Sigmoid colon (tissue), 4 donors: ENCODE results near the gene APOLD1.

ENCODE experiments used
- CTCF ChIP-seq, 4 experiments: fragments of 450-650 bp in 3 of 4; fragments of 200-600 bp in 1 of 4; IDR thresholded peaks; one replicate each; pipeline ENCODE4 v1.5.1; 2016 to 2019; ENCODE audit warnings: antibody characterized with exemption in 4 of 4, mild to moderate bottlenecking in 3 of 4, moderate library complexity in 2 of 4
- EP300 ChIP-seq, 4 donors: sonication (generic); formaldehyde crosslinking; IDR thresholded peaks; one replicate each; pipeline ENCODE4 v1.6.1; 2017; ENCODE audit warnings: antibody characterized with exemption in 4 of 4
- POLR2A ChIP-seq, 2 donors: fragments of 450-650 bp; IDR thresholded peaks; one replicate each; pipeline ENCODE4 v1.6.1; 2016; ENCODE audit warnings: antibody characterized with exemption in 2 of 2, mild to moderate bottlenecking in 2 of 2, moderate library complexity in 2 of 2

DNA sequence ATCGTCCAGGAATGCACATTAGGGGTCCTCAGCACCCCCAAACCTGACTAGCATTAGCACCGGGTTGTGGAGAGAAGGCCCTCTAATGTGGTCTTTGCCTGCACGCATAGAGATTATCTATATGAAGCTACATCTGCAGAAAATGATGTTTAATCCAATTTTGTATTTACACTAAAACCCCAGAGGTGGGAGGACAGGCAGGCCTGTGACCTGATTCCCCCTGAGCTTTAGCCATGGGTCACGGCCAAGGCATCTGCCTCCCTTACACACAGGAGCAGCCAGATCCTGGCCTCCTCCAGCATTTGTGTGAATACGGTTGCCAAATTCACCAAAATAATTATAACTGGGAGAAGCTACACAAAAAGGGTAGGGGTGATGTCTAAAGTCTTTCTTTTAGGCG is 7.0 kb downstream of the APOLD1 start:
- TF ChIP-seq CTCF (IDR thresholded peaks at IDR 0.05): no peak
- no peak for TF ChIP-seq POLR2A (IDR thresholded peaks at IDR 0.05)
- no peak for TF ChIP-seq EP300 (IDR thresholded peaks at IDR 0.05)
